Cardiac fibroblast (primary cell): ENCODE results near the gene HOXC6.

Source experiments
- DNase-seq, 2 donors: peaks; one replicate each; pipeline versions ENCODE4 v3.0.0 to v3.0.0-alpha.2; 2010; ENCODE audit warnings: low read depth in 2 of 2
- H3K4me3 ChIP-seq, 2 donors: replicated peaks in 1 of 2; 1 replicate in 1 of 2; 2 replicates in 1 of 2; pipeline ENCODE4 v1.5.1; 2011; ENCODE audit warnings: low read depth in 2 of 2, low read length in 2 of 2, mild to moderate bottlenecking in 2 of 2, moderate library complexity in 1 of 2
- TF ChIP-seq, protein P1 (sequence below): IDR thresholded peaks from one replicate; pipeline ENCODE4 v1.5.1; 2011; ENCODE audit warnings: low read depth, mild to moderate bottlenecking, low read length, inconsistent platforms

HOXC6 gene

DNA sequence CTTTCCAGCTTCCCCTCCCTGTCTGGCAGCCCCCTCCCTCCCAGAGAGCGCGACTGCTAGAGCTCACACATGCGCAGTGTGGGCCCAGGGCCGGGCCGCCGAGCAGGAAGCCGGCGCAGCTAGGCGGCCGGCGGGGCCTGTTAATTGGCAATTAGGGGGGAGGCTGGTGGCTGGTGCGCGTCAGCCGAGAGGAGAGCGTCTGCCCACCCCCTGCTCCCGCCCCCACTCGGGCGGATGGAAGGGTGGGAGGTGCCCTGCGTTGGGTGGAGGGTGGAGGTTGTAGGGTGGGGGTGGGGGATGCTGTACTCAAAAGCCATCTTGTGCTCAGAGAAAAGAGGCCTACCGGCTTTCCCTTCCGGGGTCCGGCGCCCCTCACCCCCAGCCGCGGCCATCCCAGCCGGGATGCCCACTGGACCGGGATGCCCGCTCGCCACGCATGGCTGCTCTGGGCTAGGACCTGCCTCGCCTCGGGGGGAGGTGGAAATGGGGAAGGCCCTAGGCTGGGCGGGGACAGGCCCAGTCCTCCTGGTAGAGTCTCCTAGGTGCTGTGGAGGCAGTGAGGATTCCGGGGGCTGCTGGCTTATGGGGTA, 10.3 kb upstream of the HOXC6 start:
- peak overlapping the region; percentile 19 to 27 for H3K4me3 ChIP-seq
- peak; percentile 17 to 31 for DNase-seq
- TF ChIP-seq, protein P1, sequence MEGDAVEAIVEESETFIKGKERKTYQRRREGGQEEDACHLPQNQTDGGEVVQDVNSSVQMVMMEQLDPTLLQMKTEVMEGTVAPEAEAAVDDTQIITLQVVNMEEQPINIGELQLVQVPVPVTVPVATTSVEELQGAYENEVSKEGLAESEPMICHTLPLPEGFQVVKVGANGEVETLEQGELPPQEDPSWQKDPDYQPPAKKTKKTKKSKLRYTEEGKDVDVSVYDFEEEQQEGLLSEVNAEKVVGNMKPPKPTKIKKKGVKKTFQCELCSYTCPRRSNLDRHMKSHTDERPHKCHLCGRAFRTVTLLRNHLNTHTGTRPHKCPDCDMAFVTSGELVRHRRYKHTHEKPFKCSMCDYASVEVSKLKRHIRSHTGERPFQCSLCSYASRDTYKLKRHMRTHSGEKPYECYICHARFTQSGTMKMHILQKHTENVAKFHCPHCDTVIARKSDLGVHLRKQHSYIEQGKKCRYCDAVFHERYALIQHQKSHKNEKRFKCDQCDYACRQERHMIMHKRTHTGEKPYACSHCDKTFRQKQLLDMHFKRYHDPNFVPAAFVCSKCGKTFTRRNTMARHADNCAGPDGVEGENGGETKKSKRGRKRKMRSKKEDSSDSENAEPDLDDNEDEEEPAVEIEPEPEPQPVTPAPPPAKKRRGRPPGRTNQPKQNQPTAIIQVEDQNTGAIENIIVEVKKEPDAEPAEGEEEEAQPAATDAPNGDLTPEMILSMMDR = no peak

- no peak overlapping the region for H3K4me3 ChIP-seq
- TF ChIP-seq, protein P1 = no peak
- DNase-seq = no peak
Measured at GRCh38 chr12:54018468-54018984, 9.7 kb upstream of the HOXC6 start.

- TF ChIP-seq, protein P1 = no peak
- DNase-seq = no peak
- H3K4me3 ChIP-seq = no peak overlapping the region
Measured at GRCh38 chr12:54019091-54019811, 9.0 kb upstream of the HOXC6 start.

DNA sequence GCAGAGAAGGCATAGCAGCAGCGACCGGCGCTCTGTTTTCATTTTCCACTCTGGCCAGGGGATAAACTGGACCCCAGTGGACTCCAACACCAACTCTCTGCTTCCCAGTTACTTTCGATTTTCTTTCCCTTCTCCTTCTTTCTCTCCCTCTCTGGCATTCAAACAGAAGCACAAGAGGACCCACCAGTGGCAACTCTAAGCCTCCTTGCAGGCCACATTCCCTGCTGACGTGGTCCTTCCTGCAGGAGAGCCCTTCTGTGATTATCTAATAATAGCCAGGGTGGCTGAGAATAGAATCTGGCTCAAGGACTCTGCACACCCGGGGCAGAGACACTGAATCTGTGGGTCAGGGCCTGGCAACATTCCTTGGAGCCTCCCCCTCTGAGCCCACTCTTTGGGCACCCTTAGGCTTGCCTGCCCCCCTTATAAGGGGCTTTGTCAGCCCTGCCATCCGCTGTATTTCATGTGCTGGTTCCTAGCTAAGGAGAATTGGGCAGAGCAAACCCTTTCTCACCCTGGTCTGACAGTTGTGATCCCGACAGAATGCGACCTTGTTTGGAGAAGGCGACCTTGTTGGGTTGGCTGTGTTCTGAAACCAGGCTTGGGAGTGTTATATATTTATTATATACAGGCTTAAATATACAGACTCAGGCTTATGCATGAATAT, 8.2 kb upstream of the HOXC6 start:
- TF ChIP-seq, protein P1 = no peak
- DNase-seq = no peak
- no peak overlapping the region for H3K4me3 ChIP-seq

- TF ChIP-seq, protein P1 = no peak
- H3K4me3 ChIP-seq = no peak overlapping the region
- no peak for DNase-seq
Measured at GRCh38 chr12:54020591-54021405, 7.4 kb upstream of the HOXC6 start.

GRCh38 chr12:54021432-54022013, 6.7 kb upstream of the HOXC6 start:
- no peak overlapping the region for H3K4me3 ChIP-seq
- TF ChIP-seq, protein P1 = no peak
- DNase-seq = no peak
